A204.1 (cell line): Measurements from ENCODE around the gene RBM14.
"Not testable (repeated sequence)": the region's sequence is repeated elsewhere in the genome, so short reads cannot be mapped to it uniquely, and the experiment has no call there.

Experiments used
- FAIRE-seq: peaks from 2 replicates; lab custom pipeline; 2012; peaks lifted over from hg19 to GRCh38; lab: Jason Lieb, UNC

The RBM14 gene

DNA sequence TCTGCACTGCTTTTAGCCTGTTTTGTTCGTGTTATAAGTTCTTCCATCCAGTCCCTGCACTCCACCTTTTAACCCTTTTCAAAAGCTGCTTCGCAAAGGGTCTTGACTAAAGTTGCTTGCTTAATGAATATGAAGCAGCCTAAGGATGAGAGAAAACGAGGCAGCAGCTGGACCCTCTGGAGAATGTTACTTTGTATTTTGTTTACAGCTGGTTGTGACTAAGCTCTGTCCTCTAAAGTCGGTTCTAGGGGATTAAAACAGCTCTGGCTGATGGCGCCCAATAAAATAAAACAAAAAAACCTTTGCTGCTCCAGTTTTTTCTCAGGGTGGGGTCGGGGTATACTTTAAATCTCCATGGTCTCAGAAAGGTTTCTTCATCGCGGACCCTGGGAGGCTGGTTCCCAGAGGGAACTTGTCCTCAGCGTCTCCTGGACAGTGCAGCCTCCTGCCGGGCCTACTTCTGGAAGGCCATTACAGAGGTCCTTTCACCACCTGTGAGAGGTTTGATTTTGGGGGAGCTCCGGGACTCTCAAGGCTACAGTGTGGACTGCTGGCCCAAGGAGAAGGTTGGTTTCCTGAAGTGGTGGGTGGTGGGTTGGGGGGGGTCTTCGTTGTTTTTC is 21.2 kb downstream of the RBM14 start:
- no peak for FAIRE-seq

DNA sequence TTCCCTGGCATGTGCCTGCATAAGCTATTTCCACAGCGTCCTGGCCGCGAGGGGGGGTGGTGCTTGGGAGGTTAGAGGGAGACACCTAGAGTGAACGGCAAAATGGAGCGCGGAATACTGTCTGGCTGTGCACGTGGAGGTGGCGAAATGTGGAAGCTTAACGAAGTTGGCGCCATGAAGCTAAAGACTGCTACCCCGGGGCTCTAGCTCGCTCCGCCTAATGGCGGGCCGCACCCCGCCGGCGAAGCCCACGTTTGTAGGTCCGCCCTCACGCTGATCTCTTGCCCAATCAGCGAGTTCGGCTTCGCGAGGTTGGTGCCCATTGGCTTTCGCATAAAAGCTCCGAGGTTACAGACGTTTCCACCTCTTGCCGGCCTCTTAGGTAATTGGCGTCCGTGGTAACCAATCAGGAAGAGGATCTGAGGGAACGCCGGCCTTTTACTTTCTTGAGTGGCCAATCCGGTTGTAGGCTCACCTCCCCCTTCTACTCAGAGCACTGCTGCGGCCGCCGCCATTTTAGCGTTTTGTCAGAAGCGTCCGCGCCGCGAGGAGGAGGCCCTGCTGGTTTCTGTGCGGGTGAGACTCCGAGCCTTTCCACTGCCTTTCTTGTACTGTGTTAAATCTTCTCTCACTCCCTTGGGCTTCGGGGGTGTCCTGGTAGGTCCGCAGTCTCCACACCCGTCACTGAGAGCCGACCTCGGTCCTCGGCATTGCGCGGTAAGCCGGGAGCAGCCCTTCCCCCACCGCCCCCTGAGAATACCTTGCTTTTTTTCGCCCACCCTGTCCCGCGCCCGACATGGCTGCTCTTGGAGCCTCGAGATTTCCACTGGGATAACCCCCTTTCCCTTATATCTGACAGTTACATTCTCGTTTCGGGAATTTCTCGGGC is 22.0 kb downstream of the RBM14 start, which contains the start of gene RBM4:
Gene RBM4 (plus strand): TSS at position 527 of the 889 bp plus-strand sequence. CDS start 1,009 bp downstream, outside the sequence.
- peak; percentile 96 for FAIRE-seq

DNA sequence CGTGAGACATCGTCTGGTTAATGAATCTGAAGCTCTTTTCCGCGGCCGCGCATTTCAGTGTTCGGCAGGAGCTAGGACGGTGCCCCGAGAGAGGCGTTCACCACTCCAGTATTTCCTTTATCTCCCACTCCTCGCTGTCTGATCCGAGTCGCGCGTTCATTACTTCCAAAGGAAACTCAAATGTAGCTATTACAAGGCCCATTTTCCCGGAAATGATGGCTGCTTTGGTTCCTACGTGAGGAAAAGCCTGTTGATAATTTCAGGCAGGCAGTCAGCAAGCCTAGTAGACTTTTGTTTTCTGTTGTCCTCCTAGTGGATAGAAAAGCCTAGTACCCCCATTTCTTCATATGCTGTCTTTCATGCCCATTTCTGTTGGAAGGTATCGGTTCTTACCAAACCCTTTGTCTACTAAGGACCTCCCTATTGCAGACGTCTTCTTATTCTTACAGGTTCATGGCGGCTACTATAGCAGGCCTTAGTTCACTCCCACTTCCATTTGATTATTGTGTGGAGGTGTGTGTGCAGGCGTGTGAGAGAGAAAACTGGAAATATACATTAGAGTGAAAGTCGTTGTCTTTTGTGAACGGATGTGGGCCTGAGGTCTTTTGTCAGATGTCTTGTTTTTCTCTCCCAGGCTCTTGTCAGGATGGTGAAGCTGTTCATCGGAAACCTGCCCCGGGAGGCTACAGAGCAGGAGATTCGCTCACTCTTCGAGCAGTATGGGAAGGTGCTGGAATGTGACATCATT is 22.8 kb downstream of the RBM14 start:
- FAIRE-seq = no peak

DNA sequence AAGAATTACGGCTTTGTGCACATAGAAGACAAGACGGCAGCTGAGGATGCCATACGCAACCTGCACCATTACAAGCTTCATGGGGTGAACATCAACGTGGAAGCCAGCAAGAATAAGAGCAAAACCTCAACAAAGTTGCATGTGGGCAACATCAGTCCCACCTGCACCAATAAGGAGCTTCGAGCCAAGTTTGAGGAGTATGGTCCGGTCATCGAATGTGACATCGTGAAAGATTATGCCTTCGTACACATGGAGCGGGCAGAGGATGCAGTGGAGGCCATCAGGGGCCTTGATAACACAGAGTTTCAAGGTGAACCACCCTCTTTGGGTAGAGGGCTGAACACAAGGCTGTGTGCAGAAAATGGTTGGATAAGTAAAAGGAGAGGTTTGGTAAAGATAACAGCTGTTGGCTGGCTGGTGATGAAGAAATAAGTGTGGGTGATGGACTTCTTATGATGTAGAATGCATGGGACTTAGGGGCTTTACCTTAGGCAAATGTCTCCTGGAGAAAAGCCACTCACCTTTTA is 23.4 kb downstream of the RBM14 start:
- FAIRE-seq = not testable (repeated sequence)

DNA sequence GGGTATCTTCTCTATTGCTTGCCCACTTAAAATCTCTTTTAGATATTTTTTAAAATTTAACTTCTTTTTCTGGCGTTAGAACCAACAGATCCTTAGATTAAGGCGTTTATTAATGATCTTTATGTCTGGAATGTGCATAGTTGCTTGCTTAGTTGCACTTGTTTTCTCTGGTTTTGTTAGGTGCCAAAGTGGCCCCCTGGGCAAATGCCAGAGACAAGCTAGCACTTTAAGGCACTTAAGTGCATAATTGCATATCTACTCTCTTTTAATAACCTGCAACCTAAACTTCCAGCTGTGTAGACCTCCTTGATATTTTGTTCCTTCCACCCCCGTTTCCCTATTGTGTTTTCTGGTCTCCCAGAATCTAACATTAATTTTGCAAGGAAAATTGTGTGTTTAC is 25.4 kb downstream of the RBM14 start:
- no peak for FAIRE-seq

DNA sequence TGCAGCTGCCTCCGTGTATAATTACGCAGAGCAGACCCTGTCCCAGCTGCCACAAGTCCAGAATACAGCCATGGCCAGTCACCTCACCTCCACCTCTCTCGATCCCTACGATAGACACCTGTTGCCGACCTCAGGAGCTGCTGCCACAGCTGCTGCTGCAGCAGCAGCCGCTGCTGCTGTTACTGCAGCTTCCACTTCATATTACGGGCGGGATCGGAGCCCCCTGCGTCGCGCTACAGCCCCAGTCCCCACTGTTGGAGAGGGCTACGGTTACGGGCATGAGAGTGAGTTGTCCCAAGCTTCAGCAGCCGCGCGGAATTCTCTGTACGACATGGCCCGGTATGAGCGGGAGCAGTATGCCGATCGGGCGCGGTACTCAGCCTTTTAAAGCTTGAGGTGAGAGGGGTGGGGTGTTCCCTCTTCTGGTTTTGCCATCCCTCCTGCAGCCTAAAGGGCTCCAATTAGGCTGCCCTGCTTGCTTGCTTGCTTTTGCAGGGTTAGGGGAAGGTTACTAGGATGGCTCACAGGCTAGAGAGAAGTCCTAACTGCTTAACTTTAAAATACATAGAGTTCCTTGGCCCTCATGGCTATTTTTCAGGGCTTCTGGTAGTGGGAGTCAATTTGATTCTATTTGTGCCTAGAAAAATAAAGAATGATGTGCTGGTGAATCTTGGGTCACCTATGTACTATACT is 27.5 kb downstream of the RBM14 start:
- no peak for FAIRE-seq

DNA sequence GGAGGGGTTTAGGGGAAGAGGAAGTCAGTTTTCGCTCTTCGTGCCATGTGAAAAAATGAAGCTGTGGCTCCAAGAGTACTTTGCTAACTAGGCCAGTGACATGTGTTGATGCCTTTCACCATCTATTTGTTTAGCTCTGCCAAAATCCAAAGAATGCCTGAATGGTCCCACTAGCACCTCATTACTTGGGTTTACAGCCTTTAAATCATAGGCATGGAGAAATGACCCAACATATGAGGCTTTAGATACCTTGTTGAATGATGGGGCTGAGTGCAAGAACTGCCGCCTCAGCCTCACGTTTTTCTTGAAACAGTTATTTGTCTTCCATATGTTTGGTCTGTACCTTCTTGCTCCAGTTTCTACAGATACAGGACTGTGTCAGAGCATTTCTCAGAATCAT is 30.4 kb downstream of the RBM14 start:
- no peak for FAIRE-seq

DNA sequence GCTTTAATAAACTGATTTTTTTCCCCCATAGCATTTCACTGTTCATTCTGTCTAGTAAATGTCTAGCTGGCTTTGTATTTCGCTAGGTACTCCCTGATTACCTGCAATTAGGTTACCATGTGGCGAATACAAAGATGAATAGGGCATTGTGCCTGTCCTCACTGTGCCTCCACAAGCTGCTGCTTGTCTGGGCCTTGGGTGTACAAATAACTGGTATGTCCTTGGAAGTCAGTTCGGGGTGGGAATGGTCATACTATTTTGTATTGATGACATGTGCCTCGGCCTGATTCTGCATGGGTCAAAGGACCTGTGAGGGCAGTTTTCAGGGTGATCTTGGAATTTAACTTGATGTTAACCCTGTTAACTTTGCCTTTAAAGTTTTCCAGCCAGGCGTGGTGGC is 33.5 kb downstream of the RBM14 start:
- FAIRE-seq = no peak

DNA sequence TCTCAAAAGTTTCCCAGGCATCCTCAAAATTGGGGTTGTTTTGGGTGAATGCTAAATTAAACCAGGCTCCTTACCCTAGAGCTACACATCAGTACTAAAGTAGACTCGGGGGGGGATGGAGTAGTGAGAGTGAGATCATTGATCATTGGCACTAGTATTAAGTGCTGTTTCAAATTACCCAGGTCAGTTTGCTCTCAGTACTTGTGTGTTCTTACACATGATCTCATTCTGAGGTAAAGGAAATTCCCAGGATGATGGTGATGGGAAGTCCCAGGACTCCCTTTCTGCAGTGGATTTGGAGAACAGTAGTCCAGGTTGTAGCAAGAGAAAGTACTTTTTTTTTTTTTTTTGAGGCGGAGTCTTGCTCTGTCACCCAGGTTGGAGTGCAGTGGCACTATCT is 34.6 kb downstream of the RBM14 start:
- no peak for FAIRE-seq

DNA sequence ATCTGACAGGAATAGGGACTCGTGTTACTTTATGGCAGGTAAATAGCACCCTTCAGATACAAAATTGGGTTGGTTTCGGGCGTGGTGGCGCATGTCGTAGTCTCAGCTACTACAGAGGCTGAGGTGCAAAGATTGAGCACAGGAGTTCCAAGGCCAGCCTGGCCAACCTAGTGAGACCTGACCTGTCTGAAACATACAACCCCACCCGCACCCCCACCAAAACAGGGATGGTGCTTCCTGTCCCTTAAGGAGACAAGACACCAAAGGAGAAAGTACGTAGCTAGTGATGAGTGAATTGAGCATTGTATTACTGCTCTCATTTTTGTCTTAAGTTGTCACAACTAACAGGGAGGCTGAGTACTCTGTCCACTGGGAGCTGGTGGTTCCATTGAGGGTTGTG is 36.2 kb downstream of the RBM14 start:
- FAIRE-seq = no peak

DNA sequence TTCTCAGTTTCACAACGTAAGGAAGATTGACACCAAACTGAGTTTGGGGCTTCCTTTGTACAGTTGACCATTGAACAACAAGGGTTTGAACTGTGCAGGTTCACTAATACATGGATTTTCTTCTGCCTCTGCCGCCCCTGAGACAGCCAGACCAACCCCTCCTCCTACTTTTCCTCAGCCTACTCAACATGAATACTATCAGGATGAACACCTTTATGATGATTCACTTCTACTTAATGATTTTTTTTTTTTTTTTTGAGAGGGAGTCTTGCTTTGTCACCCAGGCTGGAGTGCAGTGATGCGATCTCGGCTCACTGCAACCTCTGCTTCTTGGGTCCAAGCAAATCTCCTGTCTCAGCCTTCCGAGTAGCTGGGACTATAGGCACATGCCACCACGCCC is 36.7 kb downstream of the RBM14 start:
- FAIRE-seq = no peak

DNA sequence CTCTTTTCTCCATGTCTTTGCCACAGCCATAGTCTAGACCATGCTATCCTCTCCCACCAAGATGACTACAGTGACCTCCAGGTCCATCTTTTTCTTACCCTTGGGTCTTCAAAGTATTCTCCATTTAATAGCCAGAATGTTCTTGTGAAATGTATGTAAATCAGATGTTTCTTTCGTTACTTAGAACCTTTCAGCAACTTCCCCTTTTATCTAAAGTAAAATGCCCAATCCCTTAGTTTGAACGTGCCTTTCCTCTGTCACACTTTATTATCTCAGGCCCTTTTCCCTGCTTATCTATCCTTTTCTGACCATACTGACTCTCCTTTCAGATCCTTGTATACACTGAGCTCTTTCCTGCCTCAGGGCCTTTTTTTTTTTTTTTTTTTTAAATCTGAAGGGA is 43.3 kb downstream of the RBM14 start:
- FAIRE-seq = no peak

DNA sequence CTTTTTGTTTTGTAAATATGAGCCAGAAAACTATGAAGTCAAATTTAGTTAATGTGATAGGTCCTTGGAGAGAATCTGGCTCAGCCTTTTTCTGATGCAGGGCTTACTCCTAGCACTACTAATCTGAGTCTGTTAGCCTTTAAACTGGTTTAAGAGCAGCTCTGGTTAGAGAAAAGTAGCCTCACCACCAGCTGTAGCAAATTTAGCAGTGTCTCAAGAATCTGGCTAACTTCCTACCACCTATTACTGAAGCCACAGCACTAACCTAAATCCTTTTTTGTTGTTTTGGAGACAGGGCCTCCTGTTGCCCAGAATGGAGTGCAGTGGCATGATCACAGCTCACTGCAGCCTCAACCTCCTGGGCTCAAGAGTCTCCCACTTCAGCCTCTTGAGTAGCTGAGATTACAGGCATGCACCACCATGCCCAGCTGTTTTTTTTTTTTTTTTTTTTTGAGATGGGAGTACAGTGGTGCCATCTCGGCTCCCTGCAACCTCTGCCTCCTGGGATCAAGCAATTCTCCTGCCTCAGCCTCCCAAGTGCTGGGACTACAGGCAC is 47.4 kb downstream of the RBM14 start:
- no peak for FAIRE-seq

DNA sequence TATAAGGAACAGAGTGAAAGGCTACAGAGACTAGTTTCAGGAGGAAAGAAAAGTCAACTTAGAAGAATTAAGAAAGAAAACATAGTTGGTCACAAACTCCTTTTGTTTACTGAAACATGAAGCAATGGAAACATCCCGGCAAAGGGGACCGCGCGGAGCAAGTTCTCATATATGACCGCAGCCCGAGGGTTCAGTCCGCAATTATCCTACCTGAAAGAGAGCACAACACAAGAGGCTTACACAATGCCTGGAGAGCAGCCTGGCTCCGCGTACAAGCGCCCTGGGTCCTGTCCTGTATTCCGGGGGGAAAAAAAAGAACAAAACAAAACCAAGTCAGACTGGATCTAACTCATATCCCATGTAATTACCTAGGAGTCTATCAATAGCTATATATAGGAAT is 48.9 kb downstream of the RBM14 start:
- no peak for FAIRE-seq

DNA sequence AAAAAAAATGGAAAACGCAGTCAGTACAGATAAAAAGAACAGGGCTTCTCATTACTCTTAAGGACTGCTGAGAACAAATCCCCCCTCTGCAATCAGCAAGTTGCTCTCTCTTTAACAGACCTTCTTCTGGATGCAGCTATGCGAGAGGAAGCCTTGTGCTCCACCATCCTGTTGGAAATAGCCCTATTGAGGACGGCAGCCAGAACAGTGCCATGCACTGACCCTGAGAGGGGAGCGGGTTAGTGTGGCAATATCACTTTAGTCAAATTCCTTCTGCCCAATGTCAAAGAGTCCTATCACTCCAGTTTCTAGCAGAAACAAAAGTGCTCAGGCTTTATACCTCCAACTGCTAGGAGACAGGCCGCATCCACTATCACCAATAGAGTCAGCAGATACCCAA is 54.4 kb downstream of the RBM14 start:
- no peak for FAIRE-seq

DNA sequence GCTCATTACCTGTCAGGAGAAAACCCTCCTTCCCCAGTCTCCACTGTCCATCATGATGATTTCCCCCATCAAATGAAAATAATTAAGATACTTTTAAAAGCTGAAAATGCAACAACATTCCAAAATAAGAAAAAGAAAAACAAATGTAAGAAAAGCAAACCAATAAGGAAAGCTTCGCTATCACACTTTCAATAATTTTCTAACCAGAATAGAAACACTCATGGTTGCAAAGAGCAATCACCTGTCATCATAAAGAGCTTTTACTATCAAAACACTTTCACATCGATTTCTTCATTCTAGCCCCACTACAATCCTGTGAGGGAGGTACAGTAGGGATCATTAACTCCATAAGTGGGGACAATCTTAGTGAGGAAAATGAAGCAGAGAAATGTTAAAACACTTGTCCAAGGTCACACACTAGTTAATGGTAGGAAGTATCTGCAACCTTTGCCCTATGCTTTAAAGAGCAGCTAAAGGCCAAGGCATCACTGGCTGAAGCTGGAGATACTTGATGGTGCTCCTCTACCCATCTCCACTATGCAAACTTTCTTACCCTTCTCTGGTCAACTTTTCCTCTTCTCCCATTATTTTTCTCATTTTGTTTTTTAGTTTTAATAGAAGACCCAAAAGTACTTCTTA is 58.7 kb downstream of the RBM14 start:
- no peak for FAIRE-seq

DNA sequence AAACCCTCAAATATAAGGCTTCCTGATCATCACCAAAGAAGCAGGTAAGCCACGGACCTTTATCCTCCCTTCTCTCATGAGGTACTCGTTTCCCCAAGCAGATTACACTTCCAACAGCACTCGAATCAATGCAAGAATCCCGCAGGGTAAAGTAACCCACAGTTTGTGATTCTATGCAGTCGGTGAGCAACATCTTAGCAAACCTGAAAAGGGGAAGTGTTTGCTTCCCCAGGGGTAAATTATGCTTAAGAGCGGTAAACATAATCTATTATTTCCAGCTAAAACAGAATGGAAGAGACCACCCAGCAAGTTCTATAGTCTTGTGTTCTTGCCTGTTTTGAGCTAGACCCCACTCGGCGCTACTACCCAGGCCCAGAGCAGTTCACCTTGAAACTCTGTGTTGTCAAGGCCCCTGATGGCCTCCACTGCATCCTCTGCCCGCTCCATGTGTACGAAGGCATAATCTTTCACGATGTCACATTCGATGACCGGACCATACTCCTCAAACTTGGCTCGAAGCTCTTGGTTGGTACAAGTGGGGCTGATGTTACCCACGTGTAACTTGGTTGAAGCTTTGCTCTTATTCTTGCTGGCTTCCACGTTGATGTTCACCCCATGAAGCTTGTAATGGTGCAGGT is 60.0 kb downstream of the RBM14 start:
- no peak for FAIRE-seq
